Suprapubic skin (tissue), 4 donors: ENCODE measurements around the gene PPCS. TPM values are rescaled to one million over a fixed set of nuclear protein-coding genes. Genes with fewer than 3 reads are reported as not detected.

Source experiments
- DNase-seq, 2 donors: peaks; one replicate each; pipeline ENCODE4 v3.0.0-alpha.2; 2019; ENCODE audit warnings: low spot score in 2 of 2
- H3K27ac ChIP-seq: fragments of 200-600 bp; sonication (generic); one replicate; pipeline ENCODE4 v1.5.1; 2019
- H3K27me3 ChIP-seq: fragments of 200-600 bp; sonication (generic); one replicate; pipeline ENCODE4 v1.5.1; 2019
- H3K36me3 ChIP-seq: fragments of 200-600 bp; sonication (generic); one replicate; pipeline ENCODE4 v1.5.1; 2019
- H3K4me1 ChIP-seq: fragments of 200-600 bp; sonication (generic); one replicate; pipeline ENCODE4 v1.5.1; 2019
- H3K4me3 ChIP-seq: fragments of 200-600 bp; sonication (generic); one replicate; pipeline ENCODE4 v1.5.1; 2019; ENCODE audit warnings: mild to moderate bottlenecking
- H3K9me3 ChIP-seq: fragments of 200-600 bp; sonication (generic); one replicate; pipeline ENCODE4 v1.5.1; 2019
- CTCF ChIP-seq, 2 donors: fragments of 200-600 bp in 1 of 2; fragments of 450-650 bp in 1 of 2; sonication (generic) in 1 of 2; IDR thresholded peaks; one replicate each; pipeline ENCODE4 v1.5.1; 2016 to 2019; ENCODE audit warnings: antibody characterized with exemption in 2 of 2, mild to moderate bottlenecking in 1 of 2, moderate library complexity in 1 of 2
- EP300 ChIP-seq: sonication (generic); formaldehyde crosslinking; IDR thresholded peaks from one replicate; pipeline ENCODE4 v1.6.1; 2017; ENCODE audit warnings: antibody characterized with exemption
- POLR2A ChIP-seq, 2 donors: fragments of 450-650 bp; IDR thresholded peaks; one replicate each; pipeline ENCODE4 v1.6.1; 2017; ENCODE audit warnings: antibody characterized with exemption in 2 of 2, mild to moderate bottlenecking in 2 of 2, moderate library complexity in 2 of 2
- POLR2AphosphoS5 ChIP-seq, 3 donors: sonication (generic); formaldehyde crosslinking; IDR thresholded peaks; one replicate each; pipeline ENCODE4 v1.6.1; 2017; ENCODE audit warnings: antibody characterized with exemption in 3 of 3
- WGBS: methylation state at CpG from one replicate; pipeline ENCODE4 v1.1.5; 2018; 5-methylcytosine and 5-hydroxymethylcytosine counted together
- total RNA-seq, 4 donors: library from RNA; depleted of rRNA; stranded (reverse); fragments of >200 nt; gene quantifications; one replicate each; pipeline ENCODE4 v1.1.0, GENCODE V29; 2016

PPCS gene
- total RNA-seq, 4 donors from 2014 or later = 50.1 to 115 (median 57.2) TPM

GRCh38 chr1:42419126-42419821 is 37.1 kb upstream of the PPCS start:
- H3K27me3 ChIP-seq = peaks cover 3% of the 10 kb centered on the region
- H3K27ac ChIP-seq = no peak overlapping the region
- no peaks in the 10 kb centered on the region for H3K36me3 ChIP-seq
- 36% methylated on average over 5 of the region's 5 CpGs for WGBS
- no peak for DNase-seq
- no peak overlapping the region for H3K4me3 ChIP-seq
- H3K4me1 ChIP-seq = peaks cover 10% of the 10 kb centered on the region
- H3K9me3 ChIP-seq = no peaks in the 10 kb centered on the region
- no peak for TF ChIP-seq POLR2AphosphoS5 (IDR thresholded peaks at IDR 0.05)
- TF ChIP-seq CTCF (IDR thresholded peaks at IDR 0.05) = no peak
- no peak for TF ChIP-seq POLR2A (IDR thresholded peaks at IDR 0.05)

GRCh38 chr1:42420121-42420520 is 36.2 kb upstream of the PPCS start:
- WGBS = 48% methylated on average over 7 of the region's 7 CpGs
- no peaks in the 10 kb centered on the region for H3K9me3 ChIP-seq
- H3K36me3 ChIP-seq = no peaks in the 10 kb centered on the region
- peaks cover 10% of the 10 kb centered on the region for H3K4me1 ChIP-seq
- TF ChIP-seq EP300 (no peak), CTCF (IDR thresholded peaks at IDR 0.05) (no peak), POLR2AphosphoS5 (IDR thresholded peaks at IDR 0.05) (no peak), POLR2A (IDR thresholded peaks at IDR 0.05) (no peak)
- no peak for DNase-seq
- no peak overlapping the region for H3K27ac ChIP-seq
- H3K27me3 ChIP-seq = peaks cover 3% of the 10 kb centered on the region
- no peak overlapping the region for H3K4me3 ChIP-seq

- DNase-seq = no peak
- no peak for TF ChIP-seq POLR2A (IDR thresholded peaks at IDR 0.05)
- no peak for TF ChIP-seq POLR2AphosphoS5 (IDR thresholded peaks at IDR 0.05)
- TF ChIP-seq CTCF (IDR thresholded peaks at IDR 0.05) = no peak
- no peak for TF ChIP-seq EP300
- H3K4me1 ChIP-seq = peaks cover 10% of the 10 kb centered on the region
- peaks cover 3% of the 10 kb centered on the region for H3K27me3 ChIP-seq
- no peak overlapping the region for H3K27ac ChIP-seq
- 8% methylated on average over 10 of the region's 10 CpGs for WGBS
- H3K4me3 ChIP-seq = no peak overlapping the region
- no peaks in the 10 kb centered on the region for H3K36me3 ChIP-seq
- no peaks in the 10 kb centered on the region for H3K9me3 ChIP-seq
Measured at GRCh38 chr1:42420911-42421585, 35.3 kb upstream of the PPCS start.

GRCh38 chr1:42422737-42423136 is 33.6 kb upstream of the PPCS start:
- Histone ChIP-seq H3K4me3 (no peak overlapping the region), H3K27ac (no peak overlapping the region), H3K4me1 (peaks cover 10% of the 10 kb centered on the region), H3K27me3 (no peaks in the 10 kb centered on the region), H3K9me3 (no peaks in the 10 kb centered on the region), H3K36me3 (no peaks in the 10 kb centered on the region)
- DNase-seq = no peak
- TF ChIP-seq POLR2A (IDR thresholded peaks at IDR 0.05) = no peak
- no peak for TF ChIP-seq CTCF (IDR thresholded peaks at IDR 0.05)
- 75% methylated on average over 9 of the region's 9 CpGs for WGBS

GRCh38 chr1:42423681-42424080 is 32.7 kb upstream of the PPCS start:
- no peaks in the 10 kb centered on the region for H3K36me3 ChIP-seq
- no peak overlapping the region for H3K27ac ChIP-seq
- no peaks in the 10 kb centered on the region for H3K9me3 ChIP-seq
- no peak for DNase-seq
- no peak overlapping the region for H3K4me3 ChIP-seq
- H3K4me1 ChIP-seq = peaks cover 10% of the 10 kb centered on the region
- no peak for TF ChIP-seq CTCF (IDR thresholded peaks at IDR 0.05)
- no peak for TF ChIP-seq POLR2AphosphoS5 (IDR thresholded peaks at IDR 0.05)
- TF ChIP-seq POLR2A (IDR thresholded peaks at IDR 0.05) = no peak
- no peak for TF ChIP-seq EP300
- no peaks in the 10 kb centered on the region for H3K27me3 ChIP-seq
- 84% methylated on average over 3 of the region's 3 CpGs for WGBS
